ENCODE measurements around the gene DFFA.
"Not testable (repeated sequence)": the region's sequence is repeated elsewhere in the genome, so short reads cannot be mapped to it uniquely, and the experiment has no call there.

DFFA gene

GRCh38 chr1:10506677-10507047, 34.3 kb upstream of the DFFA start:
- Histone ChIP-seq H3K79me2 (ENCODE audit: control insufficient read depth, insufficient read depth, low read length, poor library complexity) (no peaks in the 10 kb centered on the region), H3K27ac (ENCODE audit: low read depth, low read length) (no peak overlapping the region), H4K91ac (ENCODE audit: low read depth, low read length) (no peak overlapping the region), H2BK12ac (ENCODE audit: low read length) (no peak overlapping the region), H3K4me2 (ENCODE audit: low read length) (no peak overlapping the region), H3K79me1 (ENCODE audit: low read length) (no peaks in the 10 kb centered on the region), H3K9me3 (ENCODE audit: insufficient read depth, low read depth, low read length) (peaks cover 2% of the 10 kb centered on the region), H3K36me3 (ENCODE audit: control insufficient read depth in 1 of 2, insufficient read depth in 2 of 2, low read length in 2 of 2) (no peaks in the 10 kb centered on the region), H2BK120ac (ENCODE audit: insufficient read depth, low read length, poor library complexity) (no peak overlapping the region), H3K4me3 (ENCODE audit: low read depth, low read length) (no peak overlapping the region), H4K12ac (ENCODE audit: low read depth, low read length) (no peak overlapping the region), H3K27me3 (ENCODE audit: insufficient read depth, low read length) (no peaks in the 10 kb centered on the region), H3K23ac (ENCODE audit: low read length) (no peak overlapping the region), H2AFZ (ENCODE audit: insufficient read depth, low read length, poor library complexity) (no peak overlapping the region), H3K18ac (ENCODE audit: low read length) (no peak overlapping the region), H3K14ac (ENCODE audit: low read length) (no peak overlapping the region), H3K9ac (ENCODE audit: low read length) (no peak overlapping the region), H4K8ac (ENCODE audit: low read depth, low read length) (no peak overlapping the region), H2AK5ac (ENCODE audit: low read length) (no peak overlapping the region), H3K4ac (ENCODE audit: low read depth, low read length) (no peak overlapping the region), H3K4me1 (ENCODE audit: control insufficient read depth in 1 of 2, insufficient read depth in 2 of 2, low read length in 2 of 2) (peaks cover 11 to 20% of the 10 kb centered on the region in 2 experiments), H2BK5ac (ENCODE audit: low read depth, low read length, poor library complexity) (no peak overlapping the region)
- DNase-seq: no peak
- no CpG with 5 or more reads among the region's 4 CpGs for WGBS (ENCODE audit: extremely low coverage, insufficient coverage, insufficient read length)

DNA sequence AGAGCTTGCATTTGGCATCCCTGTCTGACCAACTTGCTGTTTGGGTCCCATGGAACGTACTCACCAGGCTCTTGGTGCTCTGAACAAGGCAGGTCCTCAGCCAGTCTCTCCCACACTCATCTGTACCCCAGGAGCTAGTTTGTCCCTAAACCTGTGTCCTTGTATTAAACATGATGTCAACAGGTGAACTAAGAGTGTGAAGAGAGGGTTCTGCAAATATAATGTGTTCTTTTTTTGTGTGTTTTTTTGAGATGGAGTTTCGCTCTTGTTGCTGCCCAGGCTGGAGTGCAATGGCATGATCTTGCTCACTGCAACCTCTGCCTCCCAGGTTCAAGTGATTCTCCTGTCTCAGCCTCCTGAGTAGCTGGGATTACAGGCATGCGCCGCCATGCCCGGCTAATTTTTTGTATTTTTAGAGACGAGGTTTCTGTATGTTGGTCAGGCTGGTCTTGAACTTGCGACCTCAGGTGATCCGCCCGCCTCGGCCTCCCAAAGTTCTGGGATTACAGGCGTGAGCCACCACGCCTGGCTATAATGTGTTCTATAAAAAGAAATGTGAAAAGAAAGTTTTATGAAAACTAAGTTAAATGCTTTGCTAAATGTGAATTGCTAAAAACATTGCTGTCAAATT, 33.8 kb upstream of the DFFA start:
- H3K4me3 ChIP-seq (ENCODE audit: low read depth, low read length); H3K79me1 ChIP-seq (ENCODE audit: low read length); H2AFZ ChIP-seq (ENCODE audit: insufficient read depth, low read length, poor library complexity); H4K12ac ChIP-seq (ENCODE audit: low read depth, low read length); H2BK5ac ChIP-seq (ENCODE audit: low read depth, low read length, poor library complexity); H3K9ac ChIP-seq (ENCODE audit: low read length); H2BK12ac ChIP-seq (ENCODE audit: low read length); H2BK120ac ChIP-seq (ENCODE audit: insufficient read depth, low read length, poor library complexity); H3K18ac ChIP-seq (ENCODE audit: low read length); H3K36me3 ChIP-seq (ENCODE audit: control insufficient read depth in 1 of 2, insufficient read depth in 2 of 2, low read length in 2 of 2); H4K91ac ChIP-seq (ENCODE audit: low read depth, low read length); H4K8ac ChIP-seq (ENCODE audit: low read depth, low read length); H3K4me2 ChIP-seq (ENCODE audit: low read length); H3K27ac ChIP-seq (ENCODE audit: low read depth, low read length); H2AK5ac ChIP-seq (ENCODE audit: low read length); H3K14ac ChIP-seq (ENCODE audit: low read length); H3K4ac ChIP-seq (ENCODE audit: low read depth, low read length); H3K23ac ChIP-seq (ENCODE audit: low read length); H3K27me3 ChIP-seq (ENCODE audit: insufficient read depth, low read length); DNase-seq; H3K9me3 ChIP-seq (ENCODE audit: insufficient read depth, low read depth, low read length); H3K79me2 ChIP-seq (ENCODE audit: control insufficient read depth, insufficient read depth, low read length, poor library complexity): not testable (repeated sequence)
- no CpG with 5 or more reads among the region's 12 CpGs for WGBS (ENCODE audit: extremely low coverage, insufficient coverage, insufficient read length)
- peaks cover 8 to 15% of the 10 kb centered on the region in 2 experiments for H3K4me1 ChIP-seq (ENCODE audit: control insufficient read depth in 1 of 2, insufficient read depth in 2 of 2, low read length in 2 of 2)

GRCh38 chr1:10504249-10504648, 31.9 kb upstream of the DFFA start:
- H3K4me3 ChIP-seq (ENCODE audit: low read depth, low read length): no peak overlapping the region
- no peaks in the 10 kb centered on the region for H3K9me3 ChIP-seq (ENCODE audit: insufficient read depth, low read depth, low read length)
- no peak overlapping the region for H2BK5ac ChIP-seq (ENCODE audit: low read depth, low read length, poor library complexity)
- H2AFZ ChIP-seq (ENCODE audit: insufficient read depth, low read length, poor library complexity): no peak overlapping the region
- H3K4me2 ChIP-seq (ENCODE audit: low read length): no peak overlapping the region
- H2AK5ac ChIP-seq (ENCODE audit: low read length): no peak overlapping the region
- no peak overlapping the region for H2BK12ac ChIP-seq (ENCODE audit: low read length)
- H3K79me2 ChIP-seq (ENCODE audit: control insufficient read depth, insufficient read depth, low read length, poor library complexity): no peaks in the 10 kb centered on the region
- H3K4ac ChIP-seq (ENCODE audit: low read depth, low read length): no peak overlapping the region
- no peak overlapping the region for H3K14ac ChIP-seq (ENCODE audit: low read length)
- no peak overlapping the region for H3K9ac ChIP-seq (ENCODE audit: low read length)
- no peak overlapping the region for H4K12ac ChIP-seq (ENCODE audit: low read depth, low read length)
- H3K4me1 ChIP-seq (ENCODE audit: control insufficient read depth in 1 of 2, insufficient read depth in 2 of 2, low read length in 2 of 2): peaks cover 5 to 9% of the 10 kb centered on the region in 2 experiments
- no peaks in the 10 kb centered on the region for H3K79me1 ChIP-seq (ENCODE audit: low read length)
- no peaks in the 10 kb centered on the region for H3K36me3 ChIP-seq (ENCODE audit: control insufficient read depth in 1 of 2, insufficient read depth in 2 of 2, low read length in 2 of 2)
- H3K27me3 ChIP-seq (ENCODE audit: insufficient read depth, low read length): no peaks in the 10 kb centered on the region
- WGBS (ENCODE audit: extremely low coverage, insufficient coverage, insufficient read length): no CpG with 5 or more reads among the region's 5 CpGs
- no peak overlapping the region for H3K23ac ChIP-seq (ENCODE audit: low read length)
- DNase-seq: no peak
- no peak overlapping the region for H4K91ac ChIP-seq (ENCODE audit: low read depth, low read length)
- H2BK120ac ChIP-seq (ENCODE audit: insufficient read depth, low read length, poor library complexity): no peak overlapping the region
- no peak overlapping the region for H4K8ac ChIP-seq (ENCODE audit: low read depth, low read length)
- H3K18ac ChIP-seq (ENCODE audit: low read length): no peak overlapping the region
- H3K27ac ChIP-seq (ENCODE audit: low read depth, low read length): no peak overlapping the region

DNA sequence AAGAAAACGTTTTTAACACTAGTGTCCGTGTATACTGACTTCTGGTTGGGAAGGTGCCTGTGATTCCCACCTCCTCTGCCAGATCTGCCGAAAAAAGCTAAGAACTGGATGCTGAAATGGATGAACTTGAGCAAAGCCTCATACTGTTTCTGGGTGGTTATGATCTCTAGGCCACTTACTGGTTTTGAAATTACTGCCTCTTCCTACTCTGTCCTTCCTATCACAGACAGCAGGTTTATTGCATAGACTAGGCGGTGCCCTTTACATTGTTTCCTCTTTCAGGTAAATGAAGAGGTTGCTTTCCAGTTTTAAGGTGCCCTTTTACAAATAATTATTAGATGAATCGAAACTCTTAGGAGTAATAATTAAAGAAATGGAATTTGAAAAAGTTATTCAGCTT, 29.9 kb upstream of the DFFA start:
- H3K23ac ChIP-seq (ENCODE audit: low read length): no peak overlapping the region
- no peak overlapping the region for H3K4me2 ChIP-seq (ENCODE audit: low read length)
- H2BK12ac ChIP-seq (ENCODE audit: low read length): no peak overlapping the region
- no peaks in the 10 kb centered on the region for H3K79me1 ChIP-seq (ENCODE audit: low read length)
- H2BK120ac ChIP-seq (ENCODE audit: insufficient read depth, low read length, poor library complexity): no peak overlapping the region
- no peak overlapping the region for H4K8ac ChIP-seq (ENCODE audit: low read depth, low read length)
- H3K79me2 ChIP-seq (ENCODE audit: control insufficient read depth, insufficient read depth, low read length, poor library complexity): no peaks in the 10 kb centered on the region
- H3K4ac ChIP-seq (ENCODE audit: low read depth, low read length): no peak overlapping the region
- no peak overlapping the region for H2BK5ac ChIP-seq (ENCODE audit: low read depth, low read length, poor library complexity)
- DNase-seq: no peak
- no peak overlapping the region for H3K27ac ChIP-seq (ENCODE audit: low read depth, low read length)
- peaks cover 0 to 2% of the 10 kb centered on the region in 2 experiments for H3K4me1 ChIP-seq (ENCODE audit: control insufficient read depth in 1 of 2, insufficient read depth in 2 of 2, low read length in 2 of 2)
- H4K91ac ChIP-seq (ENCODE audit: low read depth, low read length): no peak overlapping the region
- H2AK5ac ChIP-seq (ENCODE audit: low read length): no peak overlapping the region
- no peaks in the 10 kb centered on the region for H3K27me3 ChIP-seq (ENCODE audit: insufficient read depth, low read length)
- no CpG with 5 or more reads among the region's 5 CpGs for WGBS (ENCODE audit: extremely low coverage, insufficient coverage, insufficient read length)
- H2AFZ ChIP-seq (ENCODE audit: insufficient read depth, low read length, poor library complexity): no peak overlapping the region
- no peak overlapping the region for H3K4me3 ChIP-seq (ENCODE audit: low read depth, low read length)
- no peak overlapping the region for H3K14ac ChIP-seq (ENCODE audit: low read length)
- H3K18ac ChIP-seq (ENCODE audit: low read length): no peak overlapping the region
- H4K12ac ChIP-seq (ENCODE audit: low read depth, low read length): no peak overlapping the region
- no peak overlapping the region for H3K9ac ChIP-seq (ENCODE audit: low read length)
- no peaks in the 10 kb centered on the region for H3K9me3 ChIP-seq (ENCODE audit: insufficient read depth, low read depth, low read length)
- H3K36me3 ChIP-seq (ENCODE audit: control insufficient read depth in 1 of 2, insufficient read depth in 2 of 2, low read length in 2 of 2): peaks cover 1% of the 10 kb centered on the region in 2 experiments
